ENCODE measurements around the gene VGLL4.

Gene VGLL4

GRCh38 chr3:11570789-11571495 is 72.8 kb downstream of the VGLL4 start:
- no peak overlapping the region for H3K4me3 ChIP-seq (ENCODE audit: low read depth, low read length)
- no peak for DNase-seq (ENCODE audit: low read depth)

DNA sequence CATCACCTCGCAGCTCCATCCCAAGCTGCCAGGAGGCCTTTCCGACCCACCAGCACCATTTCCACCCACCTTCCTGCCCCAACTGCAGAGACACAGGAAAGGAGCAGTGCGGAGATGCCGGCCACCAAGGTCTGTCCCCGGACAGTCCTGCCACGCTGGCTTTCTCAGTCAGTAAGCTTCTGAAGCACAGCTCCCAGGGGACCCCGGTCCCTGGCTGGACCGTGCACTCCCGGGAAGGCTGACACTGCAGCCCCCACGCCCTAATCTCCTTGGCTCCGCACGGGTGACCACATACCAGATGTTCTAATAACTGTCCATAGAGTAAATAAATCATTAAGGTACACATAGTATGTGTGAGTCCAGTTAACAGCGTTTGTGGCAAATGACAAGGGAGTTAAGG is 73.5 kb downstream of the VGLL4 start:
- no peak overlapping the region for H3K4me3 ChIP-seq (ENCODE audit: low read depth, low read length)
- DNase-seq (ENCODE audit: low read depth), result no peak

GRCh38 chr3:11569156-11569741 is 74.5 kb downstream of the VGLL4 start:
- DNase-seq (ENCODE audit: low read depth), result no peak
- H3K4me3 ChIP-seq (ENCODE audit: low read depth, low read length), result no peak overlapping the region

GRCh38 chr3:11568503-11569155 is 75.1 kb downstream of the VGLL4 start:
- peak overlapping the region; percentile 29 for H3K4me3 ChIP-seq (ENCODE audit: low read depth, low read length)
- DNase-seq (ENCODE audit: low read depth), result peak; percentile 86

GRCh38 chr3:11567516-11568467 is 75.9 kb downstream of the VGLL4 start:
- peak overlapping the region; percentile 29 for H3K4me3 ChIP-seq (ENCODE audit: low read depth, low read length)
- peak; percentile 56 for DNase-seq (ENCODE audit: low read depth)

- H3K4me3 ChIP-seq (ENCODE audit: low read depth, low read length), result no peak overlapping the region
- DNase-seq (ENCODE audit: low read depth), result no peak
These were observed 76.8 kb downstream of the VGLL4 start for GRCh38 chr3:11566916-11567315.

DNA sequence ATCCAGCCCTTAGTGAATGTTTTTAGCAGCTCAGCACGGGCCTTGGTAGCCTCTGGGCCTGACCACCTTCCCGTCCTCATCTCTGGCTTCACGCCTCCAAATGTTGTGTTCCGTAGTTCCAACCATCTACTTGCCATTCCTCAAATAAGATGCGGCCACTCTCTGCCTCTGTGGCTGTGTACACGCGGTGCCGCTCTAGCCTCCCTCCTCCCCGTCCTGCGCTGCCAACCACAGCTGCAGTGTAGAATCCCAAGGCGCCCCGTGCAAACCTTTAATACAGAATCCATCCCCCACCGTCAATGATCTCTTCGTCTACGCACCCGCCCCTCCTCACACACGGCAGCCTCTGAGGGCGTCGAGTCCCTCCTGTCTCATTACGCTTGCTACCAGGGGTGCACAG is 77.2 kb downstream of the VGLL4 start:
- DNase-seq (ENCODE audit: low read depth), result no peak
- H3K4me3 ChIP-seq (ENCODE audit: low read depth, low read length), result no peak overlapping the region

- DNase-seq (ENCODE audit: low read depth), result no peak
These were observed 77.8 kb downstream of the VGLL4 start for GRCh38 chr3:11565932-11566331.

GRCh38 chr3:11565492-11565891 is 78.2 kb downstream of the VGLL4 start:
- no peak for DNase-seq (ENCODE audit: low read depth)
- no peak overlapping the region for H3K4me3 ChIP-seq (ENCODE audit: low read depth, low read length)

More at GRCh38 chr3:11565932-11566331, 77.8 kb downstream of the VGLL4 start:
- no peak overlapping the region for H3K4me3 ChIP-seq (ENCODE audit: low read depth, low read length)

DNA sequence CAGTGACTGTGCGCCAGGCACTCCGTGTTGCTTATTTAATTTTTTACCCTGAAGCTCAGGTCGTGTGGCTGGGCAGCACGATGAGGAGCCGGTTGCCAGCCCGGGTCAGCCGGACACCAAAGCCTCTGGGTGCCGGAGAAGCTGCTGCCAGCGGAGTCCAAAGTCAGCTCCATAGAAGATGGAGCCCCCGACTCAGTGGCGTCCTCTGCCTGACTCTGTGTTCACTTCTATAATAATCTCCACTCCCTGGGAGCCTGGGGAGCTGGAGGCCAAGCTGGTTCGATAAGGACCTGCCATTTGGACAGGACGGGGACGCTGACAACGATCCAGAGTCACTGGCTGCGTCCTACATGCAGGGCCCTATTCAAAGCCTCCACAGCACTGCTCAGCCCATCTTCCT is 78.6 kb downstream of the VGLL4 start:
- no peak overlapping the region for H3K4me3 ChIP-seq (ENCODE audit: low read depth, low read length)
- no peak for DNase-seq (ENCODE audit: low read depth)

DNA sequence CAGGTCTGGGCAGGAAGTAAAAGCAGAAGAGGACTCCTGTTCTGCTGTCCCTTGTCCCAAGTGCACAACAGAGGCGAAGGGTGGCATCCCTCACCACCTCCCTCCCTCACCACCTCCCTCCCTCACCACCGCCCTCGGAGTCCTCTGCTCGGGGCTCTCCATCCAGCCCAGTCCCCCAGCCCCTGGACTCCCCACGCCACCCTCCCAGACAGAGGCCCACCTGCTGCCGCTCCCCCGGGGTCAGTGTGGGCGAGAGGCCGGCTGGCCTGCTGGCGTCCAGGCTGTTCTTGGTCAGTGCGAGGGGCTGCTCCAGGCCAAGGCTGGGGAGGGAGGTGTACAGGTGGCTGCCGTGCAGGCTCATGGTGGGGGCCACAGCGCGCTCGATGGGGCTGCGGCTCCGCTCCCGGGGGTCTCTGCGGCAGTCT is 79.1 kb downstream of the VGLL4 start:
- no peak overlapping the region for H3K4me3 ChIP-seq (ENCODE audit: low read depth, low read length)
- no peak for DNase-seq (ENCODE audit: low read depth)

DNA sequence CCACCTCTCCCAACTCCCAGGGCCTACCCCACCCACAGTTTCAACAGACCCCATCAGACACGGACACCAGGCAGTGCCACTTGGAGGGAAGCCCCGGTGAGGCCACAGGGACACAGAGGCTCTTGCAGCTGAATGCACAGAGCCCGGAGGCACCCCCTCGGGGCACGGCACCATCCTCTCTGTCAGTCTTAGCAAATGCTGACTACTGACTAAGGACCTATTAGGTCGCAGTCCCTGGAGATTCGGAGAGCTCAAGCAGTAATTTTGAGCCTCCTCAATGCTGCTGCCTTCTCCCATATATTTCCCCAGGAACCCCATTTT is 79.9 kb downstream of the VGLL4 start:
- DNase-seq (ENCODE audit: low read depth), result no peak
- no peak overlapping the region for H3K4me3 ChIP-seq (ENCODE audit: low read depth, low read length)

DNA sequence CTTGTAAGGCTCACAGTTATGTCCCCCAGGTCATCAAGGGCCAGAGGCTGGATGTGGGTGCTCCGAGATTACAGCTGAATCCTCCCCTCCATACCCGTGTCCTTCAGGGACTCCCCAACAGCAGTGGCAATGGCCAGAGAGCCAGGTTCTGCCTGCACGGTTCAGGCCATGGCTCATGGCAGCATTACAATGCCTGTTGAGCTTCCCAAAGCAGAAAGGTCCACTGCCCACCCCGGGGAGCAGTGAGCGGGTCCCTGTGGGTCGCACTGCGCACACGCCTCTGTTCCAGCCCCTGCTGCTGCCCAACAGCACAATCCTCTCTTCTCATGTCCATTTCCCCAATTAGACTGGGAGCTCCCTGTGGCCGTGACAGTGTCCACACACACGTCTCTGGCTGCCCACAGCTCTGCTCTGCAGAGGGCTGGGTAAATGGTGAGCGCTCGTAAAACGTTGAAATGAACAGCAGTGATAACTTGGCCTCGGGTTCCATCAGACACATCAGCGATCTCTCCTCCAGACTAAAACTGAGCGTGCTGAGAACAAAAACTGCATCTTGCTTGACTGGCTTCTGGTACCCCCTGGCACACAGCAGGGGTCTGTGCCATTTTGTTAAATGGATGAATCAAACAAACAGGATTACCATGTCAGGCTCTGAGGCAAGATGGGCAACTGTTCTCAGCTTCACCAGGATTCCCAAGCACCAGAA is 80.4 kb downstream of the VGLL4 start:
- no peak overlapping the region for H3K4me3 ChIP-seq (ENCODE audit: low read depth, low read length)

DNA sequence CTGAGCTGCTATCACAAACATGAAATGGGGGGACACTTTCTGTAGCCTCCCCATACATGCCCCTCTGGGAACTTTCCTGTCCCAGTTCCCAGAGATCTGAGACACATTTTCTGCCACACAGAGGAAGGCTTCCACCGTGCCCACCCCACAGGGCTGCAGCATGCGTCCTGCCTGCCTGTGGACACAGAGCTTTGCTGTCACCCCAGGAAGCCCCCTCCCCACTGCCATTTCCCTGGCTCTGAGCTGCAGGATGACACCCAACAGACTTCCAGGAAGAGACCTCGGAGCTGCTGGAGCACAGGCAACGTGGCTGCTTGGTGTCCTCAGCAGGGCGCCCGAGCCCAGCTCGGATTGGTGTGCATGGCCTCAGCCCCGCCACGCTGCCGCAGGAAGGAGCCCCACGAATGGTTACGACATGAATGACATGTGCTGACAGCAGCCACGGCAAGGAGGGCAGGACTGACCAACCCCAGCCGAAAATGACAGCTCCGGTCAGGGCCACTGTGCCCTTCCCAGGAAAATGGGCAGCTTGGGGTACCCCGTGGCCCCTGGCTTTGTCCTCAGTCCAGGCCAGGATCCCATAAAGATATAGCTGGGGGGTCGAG is 81.3 kb downstream of the VGLL4 start:
- no peak overlapping the region for H3K4me3 ChIP-seq (ENCODE audit: low read depth, low read length)

More for the DNA sequence above, 80.4 kb downstream of the VGLL4 start:
- no peak for DNase-seq (ENCODE audit: low read depth)

GRCh38 chr3:11560746-11561145 is 83.0 kb downstream of the VGLL4 start:
- no peak overlapping the region for H3K4me3 ChIP-seq (ENCODE audit: low read depth, low read length)
- no peak for DNase-seq (ENCODE audit: low read depth)

More for the DNA sequence above, 81.3 kb downstream of the VGLL4 start:
- no peak for DNase-seq (ENCODE audit: low read depth)

- no peak for DNase-seq (ENCODE audit: low read depth)
- H3K4me3 ChIP-seq (ENCODE audit: low read depth, low read length), result no peak overlapping the region
These were observed 83.7 kb downstream of the VGLL4 start for GRCh38 chr3:11559816-11560633.

DNA sequence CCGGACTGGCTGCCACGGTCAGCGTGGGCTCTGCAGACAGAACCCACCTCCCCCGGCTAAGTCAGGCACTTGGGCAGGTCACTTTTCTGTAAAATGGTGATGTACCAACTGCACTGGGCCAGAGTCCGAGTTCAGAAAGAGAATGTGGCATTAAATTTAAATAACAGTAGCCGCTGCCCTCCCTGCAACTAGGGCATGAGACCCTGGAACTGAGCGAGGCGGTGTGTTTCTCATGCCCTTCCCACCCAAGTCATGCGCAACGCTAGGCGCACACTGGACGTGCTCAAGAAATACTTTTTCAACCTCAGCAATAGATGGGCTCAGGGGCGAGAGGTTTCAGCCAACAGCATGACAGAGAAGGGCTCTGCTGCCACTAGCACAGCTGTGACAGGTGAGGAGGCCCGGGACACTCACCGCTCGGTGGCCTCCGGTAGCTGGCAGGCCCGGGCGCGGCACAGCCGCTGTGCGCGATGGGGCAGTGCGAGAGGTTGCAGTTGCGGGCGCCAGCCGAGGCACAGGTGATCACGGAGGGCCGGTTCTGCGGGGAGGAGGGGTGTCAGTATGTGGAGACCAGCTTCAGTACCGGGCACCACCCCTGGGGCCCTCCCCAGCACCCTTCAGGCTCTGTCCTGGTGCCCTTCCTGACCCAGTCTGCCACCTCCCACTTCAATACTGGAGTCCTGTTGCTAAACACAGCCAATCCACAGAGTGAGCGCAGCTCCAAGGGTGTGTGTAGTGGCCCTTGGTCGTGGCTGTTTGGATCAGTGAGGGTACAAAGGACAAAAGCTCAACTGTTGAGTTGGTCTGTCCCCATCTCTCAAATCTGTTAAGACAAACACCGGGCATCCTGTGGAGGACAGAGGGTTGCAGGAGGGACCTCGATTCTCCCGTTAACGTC is 84.5 kb downstream of the VGLL4 start:
- no peak overlapping the region for H3K4me3 ChIP-seq (ENCODE audit: low read depth, low read length)
- no peak for DNase-seq (ENCODE audit: low read depth)

Data from skeletal muscle cell (primary cell).